GM10847 (cell line): Measurements from ENCODE around the gene SFXN5.

ENCODE experiments used
- POLR2A ChIP-seq: IDR thresholded peaks from 2 replicates; pipeline ENCODE4 v1.6.1; 2011; ENCODE audit not compliant: insufficient read length; ENCODE audit errors: extremely low read depth

Gene SFXN5

GRCh38 chr2:73106791-73107190 lies 35.3 kb upstream of the SFXN5 start:
- no peak for TF ChIP-seq POLR2A

DNA sequence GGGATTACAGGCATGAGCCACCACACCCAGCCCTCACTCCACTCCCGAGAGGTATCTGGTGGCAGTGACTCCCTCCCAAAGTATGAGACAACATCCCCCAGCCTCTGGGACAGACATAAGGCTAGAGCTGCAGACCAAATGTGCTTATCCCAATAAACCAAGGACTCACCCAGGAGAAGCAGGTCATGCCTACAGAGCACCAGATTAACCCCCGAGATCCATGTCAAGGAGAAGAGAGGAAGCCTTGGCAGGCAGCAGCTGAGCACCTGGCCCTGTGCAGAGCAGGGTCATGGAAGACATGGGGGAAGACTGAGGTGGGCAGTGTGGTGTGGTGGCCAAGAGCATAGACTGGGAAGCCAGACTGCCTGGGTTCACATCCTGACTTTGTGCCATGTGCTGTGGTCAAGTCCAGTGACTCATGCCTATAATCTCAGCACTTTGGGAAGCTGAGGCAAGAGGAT lies 34.0 kb upstream of the SFXN5 start:
- no peak for TF ChIP-seq POLR2A

DNA sequence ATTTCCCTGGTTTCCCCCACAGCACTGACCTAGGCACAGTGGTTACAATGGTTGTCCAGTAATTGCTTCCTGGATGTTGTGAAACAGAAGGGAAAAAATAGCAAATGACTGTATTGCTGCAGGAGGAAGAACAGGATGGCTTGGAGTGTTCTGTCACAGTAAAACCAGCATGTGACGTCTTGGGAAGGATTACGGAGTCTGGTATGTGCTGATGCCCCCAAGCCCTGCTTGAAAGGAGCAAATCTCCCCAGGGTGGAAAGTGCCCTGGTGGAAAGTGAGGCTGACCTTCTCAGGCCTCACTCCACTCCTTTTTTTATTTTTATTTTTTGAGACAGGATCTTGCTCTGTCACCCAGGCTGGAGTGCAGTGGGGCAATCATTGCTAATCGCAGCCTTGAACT lies 33.4 kb upstream of the SFXN5 start:
- TF ChIP-seq POLR2A, result no peak

- no peak for TF ChIP-seq POLR2A
Measured at GRCh38 chr2:73103018-73103542, 31.6 kb upstream of the SFXN5 start.

DNA sequence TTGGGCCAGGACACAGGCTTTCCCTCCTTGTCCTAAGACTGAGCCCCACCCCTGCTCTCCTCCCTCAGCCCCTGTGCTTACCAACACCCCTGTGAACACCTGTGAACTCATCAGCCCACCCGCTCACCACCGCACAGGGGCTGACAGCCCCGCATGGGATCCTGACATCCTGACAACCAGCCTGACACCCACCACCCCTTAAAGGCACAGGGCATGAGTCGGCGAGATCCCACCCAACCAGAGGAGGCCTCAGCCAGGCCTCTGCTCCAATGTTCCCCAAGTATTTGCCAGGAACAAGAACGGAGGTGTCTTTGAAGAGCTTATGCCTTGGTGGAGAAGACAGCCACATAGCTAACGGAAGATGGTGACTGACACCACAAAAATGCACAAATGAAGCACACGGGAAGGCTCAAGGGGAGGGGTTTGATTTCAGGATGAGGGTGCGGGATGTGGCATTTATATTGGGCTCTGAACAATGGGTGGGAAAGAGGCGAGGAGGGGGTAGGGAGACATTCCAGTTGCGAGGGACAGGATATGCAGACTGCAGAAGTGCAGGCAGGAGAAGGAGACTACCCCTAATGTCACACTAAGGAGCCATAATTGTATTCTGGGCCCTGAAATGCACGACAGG lies 30.2 kb upstream of the SFXN5 start:
- no peak for TF ChIP-seq POLR2A

DNA sequence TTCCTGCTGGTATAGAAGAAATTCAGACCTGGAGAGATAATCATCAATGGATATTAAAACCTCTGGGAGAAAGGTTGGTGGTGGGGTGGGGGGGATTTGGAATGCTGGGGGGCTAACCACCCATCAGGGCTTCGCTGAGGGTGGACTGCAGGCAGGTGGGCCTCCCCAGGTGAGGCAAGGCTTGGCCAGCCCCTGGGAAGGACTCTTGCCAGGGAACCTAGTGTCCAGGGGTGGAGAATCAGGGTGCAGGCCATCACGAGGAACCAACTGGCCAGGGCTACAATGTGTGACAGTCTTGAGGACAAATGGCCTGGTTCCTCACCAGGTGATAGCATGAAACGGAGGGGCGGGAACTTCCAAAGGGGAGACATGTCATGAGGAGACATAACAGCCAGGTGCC lies 29.4 kb upstream of the SFXN5 start:
- TF ChIP-seq POLR2A, result no peak

DNA sequence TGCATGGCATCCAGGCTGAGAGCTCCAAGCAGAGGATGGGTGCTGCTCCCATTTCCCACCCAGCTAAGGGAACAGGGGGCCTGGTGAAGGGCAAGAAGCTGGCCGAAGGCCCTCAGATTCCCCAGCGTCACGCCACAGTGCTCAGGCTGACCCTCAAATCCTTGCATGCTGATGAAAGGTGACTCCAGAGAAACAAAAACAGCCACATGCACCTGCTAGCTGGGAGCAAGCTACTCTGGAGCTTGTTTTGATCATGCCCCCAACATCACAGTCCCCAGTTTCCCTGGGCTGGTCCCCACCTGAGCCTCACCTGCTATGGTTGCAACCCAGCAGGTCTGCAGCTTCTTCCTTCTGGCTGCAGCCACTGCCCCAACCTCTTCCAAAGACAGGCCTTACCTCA lies 28.0 kb upstream of the SFXN5 start:
- TF ChIP-seq POLR2A, result no peak

GRCh38 chr2:73095910-73096309 lies 24.4 kb upstream of the SFXN5 start:
- no peak for TF ChIP-seq POLR2A

DNA sequence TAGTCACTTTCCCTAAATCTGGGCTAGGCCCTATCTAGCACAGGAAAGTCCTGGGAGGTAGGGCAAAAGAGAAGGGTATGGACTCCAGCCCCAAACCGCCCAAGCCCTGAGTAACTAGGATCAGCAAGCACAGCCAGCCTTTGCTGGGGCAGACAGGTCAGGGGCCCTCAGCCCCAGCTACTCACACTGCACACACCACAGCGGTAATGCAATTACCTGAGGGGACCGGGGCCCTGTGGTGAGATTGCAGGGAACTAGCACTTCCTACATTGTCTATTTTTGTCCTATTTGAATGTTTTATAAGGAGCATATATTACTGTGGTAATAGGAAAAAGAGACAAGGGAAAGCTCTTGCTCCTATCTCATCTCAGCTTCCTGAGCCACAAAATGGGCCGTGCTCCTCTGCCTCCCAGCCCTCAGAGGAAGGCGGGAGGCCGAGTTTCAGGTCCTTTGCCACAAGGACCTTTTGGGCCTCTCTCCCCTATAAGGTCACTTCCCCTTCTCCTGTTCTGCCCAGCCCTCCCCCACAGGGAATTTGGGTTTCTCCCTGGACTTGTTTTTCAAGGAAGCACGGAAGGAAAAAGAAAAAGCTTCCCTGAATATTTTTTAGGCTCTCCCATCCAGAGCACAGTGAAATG lies 20.8 kb upstream of the SFXN5 start:
- no peak for TF ChIP-seq POLR2A

- no peak for TF ChIP-seq POLR2A
Measured at GRCh38 chr2:73091696-73092095, 20.2 kb upstream of the SFXN5 start.

DNA sequence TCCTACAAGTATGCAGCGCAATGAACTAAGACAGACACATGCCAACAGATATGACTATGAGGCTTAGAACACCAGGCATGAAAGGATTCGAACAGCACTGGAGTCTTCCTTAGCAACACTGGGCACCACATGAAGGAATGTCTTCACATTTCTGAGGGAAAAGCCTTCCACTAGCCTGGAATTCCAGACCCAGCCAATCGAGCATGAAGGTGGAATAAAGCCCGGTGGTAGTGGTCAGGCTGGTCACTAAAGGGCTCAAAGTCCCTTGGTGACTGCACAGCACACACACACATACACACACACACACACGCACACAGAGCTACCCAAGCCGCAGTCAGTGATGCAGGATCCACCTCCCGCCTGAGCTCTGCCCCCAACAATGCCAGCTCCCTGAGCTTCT lies 19.7 kb upstream of the SFXN5 start:
- no peak for TF ChIP-seq POLR2A

DNA sequence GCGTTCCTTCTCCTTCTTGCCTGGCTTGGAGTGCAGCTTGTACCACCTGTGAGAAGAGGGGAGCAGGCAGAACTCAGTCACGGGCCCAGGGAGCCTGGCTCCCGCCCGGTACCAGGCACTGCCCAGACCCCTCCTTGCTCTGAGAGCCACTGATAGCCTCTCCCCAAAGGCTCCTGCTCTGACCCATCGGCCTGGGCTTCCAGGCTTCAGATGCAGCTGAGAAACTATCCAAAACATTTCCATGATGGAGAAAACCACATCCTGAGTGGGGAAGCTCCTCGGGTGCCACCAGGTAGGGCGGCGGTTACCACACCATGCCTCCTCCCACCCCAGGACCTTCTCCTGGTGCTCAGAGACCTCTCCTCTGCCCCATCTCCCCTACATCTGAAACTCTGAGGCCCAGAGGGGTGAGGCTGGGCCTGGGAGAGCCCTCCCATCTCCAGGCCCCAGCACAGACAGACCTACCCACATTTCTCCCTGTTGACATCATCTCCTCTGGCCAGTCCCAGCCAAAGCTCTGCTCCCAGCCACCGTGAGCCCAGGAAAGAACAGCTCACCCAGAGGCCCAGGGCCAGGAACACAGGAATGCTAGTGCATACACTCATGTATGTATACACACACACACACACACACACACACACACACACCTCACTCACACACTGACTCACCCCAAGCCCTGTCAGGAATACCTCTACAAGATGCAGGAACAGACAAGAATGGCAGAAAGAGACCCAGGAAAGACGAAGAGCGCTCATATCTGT lies 17.9 kb upstream of the SFXN5 start:
- TF ChIP-seq POLR2A, result no peak

DNA sequence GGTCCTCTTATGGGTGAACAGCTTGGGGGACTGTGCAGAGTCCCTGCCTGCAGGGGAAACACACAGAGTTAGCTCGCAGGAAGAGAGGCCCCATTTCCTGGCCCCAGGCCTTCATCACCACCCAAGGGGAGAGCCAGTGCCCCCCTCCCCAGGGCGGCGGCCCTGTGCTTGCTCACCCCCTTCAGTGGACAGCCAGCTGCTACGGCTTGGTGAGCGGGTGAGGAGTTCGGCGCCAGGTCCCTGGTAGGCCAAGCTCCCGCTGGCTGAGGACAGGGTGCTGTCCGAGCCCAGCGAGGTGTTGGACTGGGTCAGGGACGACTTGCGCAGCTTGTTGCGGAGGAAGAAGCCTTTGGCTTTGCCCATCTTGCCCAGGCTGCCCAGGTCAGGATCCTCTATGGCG lies 17.2 kb upstream of the SFXN5 start:
- TF ChIP-seq POLR2A, result no peak

- no peak for TF ChIP-seq POLR2A
Measured at GRCh38 chr2:73088211-73088610, 16.7 kb upstream of the SFXN5 start.

DNA sequence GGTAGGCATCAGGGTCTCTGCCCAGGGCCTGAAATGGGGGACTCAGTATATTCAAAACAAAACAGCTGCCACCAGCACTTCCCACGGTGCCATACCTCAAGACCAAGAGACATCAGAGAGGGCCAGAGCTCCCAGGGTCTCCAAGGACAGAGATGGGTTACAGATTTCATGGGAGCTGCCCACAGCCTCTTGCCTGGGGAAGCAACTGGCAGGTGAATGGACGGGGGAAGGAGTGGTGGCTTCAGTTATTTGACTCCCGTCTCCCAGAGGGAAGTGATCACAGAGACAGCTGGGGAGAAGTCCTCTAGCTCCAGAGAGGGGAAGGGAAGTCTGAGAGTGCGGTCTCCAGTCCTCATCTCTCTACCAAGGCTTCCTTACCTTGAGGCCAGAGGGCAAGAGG lies 15.8 kb upstream of the SFXN5 start:
- no peak for TF ChIP-seq POLR2A

GRCh38 chr2:73085691-73086090 lies 14.2 kb upstream of the SFXN5 start:
- TF ChIP-seq POLR2A, result no peak

- no peak for TF ChIP-seq POLR2A
Measured at GRCh38 chr2:73084971-73085370, 13.5 kb upstream of the SFXN5 start.
